Measurements from ENCODE around the gene GSG1L. TPM values are rescaled to one million over a fixed set of nuclear protein-coding genes. Genes with fewer than 3 reads are reported as not detected.

The GSG1L gene
- total and polyA plus RNA-seq, 2 of the 13 experiments (the other 11 are each of a cell fraction or from before 2014, with no cell fraction given): not detected

GRCh38 chr16:28105954-28106353 lies 42.4 kb upstream of the GSG1L start:
- no TSS peak for BruUV-seq (replicated peaks)

More at GRCh38 chr16:28105954-28106353, 42.4 kb upstream of the GSG1L start:
- Histone ChIP-seq H3K27ac (ENCODE audit: extremely low read length, insufficient read depth, low read length) (no peak overlapping the region), H2AFZ (ENCODE audit: low read length) (no peak overlapping the region), H3K79me2 (ENCODE audit: insufficient read depth, low read length) (no peaks in the 10 kb centered on the region), H4K20me1 (ENCODE audit: insufficient read depth, low read length) (peaks cover 3% of the 10 kb centered on the region; the same call in 1 of the 2 replicates), H3K4me2 (ENCODE audit: low read depth, low read length) (no peak overlapping the region), H3K36me3 (replicated peaks in 1 of 2; ENCODE audit: control insufficient read depth in 1 of 2, insufficient read depth in 2 of 2, low read length in 2 of 2) (peaks cover 66 to 95% of the 10 kb centered on the region in 2 experiments), H3K4me1 (ENCODE audit: insufficient read depth, low read length) (no peaks in the 10 kb centered on the region), H3K9ac (ENCODE audit: insufficient read depth, low read depth, low read length) (no peak overlapping the region), H3K4me3 (replicated peaks in 1 of 3; ENCODE audit: insufficient read depth in 1 of 3, low read depth in 2 of 3, low read length in 3 of 3) (no peak overlapping the region), H3K9me3 (ENCODE audit: low read length) (no peaks in the 10 kb centered on the region), H3K27me3 (ENCODE audit: control insufficient read depth in 1 of 2, insufficient read depth in 2 of 2, low read length in 2 of 2) (no peaks in the 10 kb centered on the region)
- no peak for ATAC-seq
- TF ChIP-seq RORA (CRISPR knock-in tag; IDR thresholded peaks at IDR 0.05): no peak
- no peak for TF ChIP-seq ZNF362 (CRISPR knock-in tag; IDR thresholded peaks at IDR 0.05; ENCODE audit: borderline replicate concordance)
- TF ChIP-seq ZNF292 (CRISPR knock-in tag; IDR thresholded peaks at IDR 0.05; ENCODE audit: borderline replicate concordance, low read depth): no peak
- TF ChIP-seq, protein P1, sequence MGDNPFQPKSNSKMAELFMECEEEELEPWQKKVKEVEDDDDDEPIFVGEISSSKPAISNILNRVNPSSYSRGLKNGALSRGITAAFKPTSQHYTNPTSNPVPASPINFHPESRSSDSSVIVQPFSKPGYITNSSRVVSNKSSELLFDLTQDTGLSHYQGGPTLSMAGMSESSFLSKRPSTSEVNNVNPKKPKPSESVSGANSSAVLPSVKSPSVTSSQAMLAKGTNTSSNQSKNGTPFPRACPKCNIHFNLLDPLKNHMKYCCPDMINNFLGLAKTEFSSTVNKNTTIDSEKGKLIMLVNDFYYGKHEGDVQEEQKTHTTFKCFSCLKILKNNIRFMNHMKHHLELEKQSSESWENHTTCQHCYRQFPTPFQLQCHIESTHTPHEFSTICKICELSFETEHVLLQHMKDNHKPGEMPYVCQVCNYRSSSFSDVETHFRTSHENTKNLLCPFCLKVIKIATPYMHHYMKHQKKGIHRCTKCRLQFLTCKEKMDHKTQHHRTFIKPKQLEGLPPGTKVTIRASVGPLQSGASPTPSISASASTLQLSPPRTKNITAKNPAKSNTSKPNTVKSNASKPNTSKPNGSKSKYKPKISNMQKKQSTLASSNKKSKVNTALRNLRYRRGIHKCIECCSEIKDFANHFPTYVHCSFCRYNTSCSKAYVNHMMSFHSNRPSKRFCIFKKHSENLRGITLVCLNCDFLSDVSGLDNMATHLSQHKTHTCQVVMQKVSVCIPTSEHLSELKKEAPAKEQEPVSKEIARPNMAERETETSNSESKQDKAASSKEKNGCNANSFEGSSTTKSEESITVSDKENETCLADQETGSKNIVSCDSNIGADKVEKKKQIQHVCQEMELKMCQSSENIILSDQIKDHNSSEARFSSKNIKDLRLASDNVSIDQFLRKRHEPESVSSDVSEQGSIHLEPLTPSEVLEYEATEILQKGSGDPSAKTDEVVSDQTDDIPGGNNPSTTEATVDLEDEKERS (CRISPR knock-in tag; IDR thresholded peaks at IDR 0.05): no peak
- TF ChIP-seq KAT7 (CRISPR knock-in tag; IDR thresholded peaks at IDR 0.05; ENCODE audit: borderline replicate concordance): no peak
- no peak for TF ChIP-seq CHD2 (IDR thresholded peaks at IDR 0.05; ENCODE audit: low read depth, low read length)
- no peak for TF ChIP-seq NR2F1 (CRISPR knock-in tag; IDR thresholded peaks at IDR 0.05)
- no peak for TF ChIP-seq ZNF781 (CRISPR knock-in tag; IDR thresholded peaks at IDR 0.05; ENCODE audit: borderline replicate concordance, not compliant biosample characterization)
- TF ChIP-seq, protein P2, sequence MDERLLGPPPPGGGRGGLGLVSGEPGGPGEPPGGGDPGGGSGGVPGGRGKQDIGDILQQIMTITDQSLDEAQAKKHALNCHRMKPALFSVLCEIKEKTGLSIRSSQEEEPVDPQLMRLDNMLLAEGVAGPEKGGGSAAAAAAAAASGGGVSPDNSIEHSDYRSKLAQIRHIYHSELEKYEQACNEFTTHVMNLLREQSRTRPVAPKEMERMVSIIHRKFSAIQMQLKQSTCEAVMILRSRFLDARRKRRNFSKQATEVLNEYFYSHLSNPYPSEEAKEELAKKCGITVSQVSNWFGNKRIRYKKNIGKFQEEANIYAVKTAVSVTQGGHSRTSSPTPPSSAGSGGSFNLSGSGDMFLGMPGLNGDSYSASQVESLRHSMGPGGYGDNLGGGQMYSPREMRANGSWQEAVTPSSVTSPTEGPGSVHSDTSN (CRISPR knock-in tag; IDR thresholded peaks at IDR 0.05): no peak
- no peak for TF ChIP-seq ZNF343 (CRISPR knock-in tag; IDR thresholded peaks at IDR 0.05)
- TF ChIP-seq KAT2B (IDR thresholded peaks at IDR 0.05; ENCODE audit: borderline replicate concordance, low read depth, low read length): no peak
- TF ChIP-seq ZNF780A (CRISPR knock-in tag; IDR thresholded peaks at IDR 0.05): no peak
- no peak for TF ChIP-seq NAIF1 (CRISPR knock-in tag; IDR thresholded peaks at IDR 0.05; ENCODE audit: borderline replicate concordance)
- TF ChIP-seq KDM5B (CRISPR knock-in tag; IDR thresholded peaks at IDR 0.05; ENCODE audit: borderline replicate concordance): no peak
- no peak for TF ChIP-seq MLXIP (CRISPR knock-in tag; IDR thresholded peaks at IDR 0.05; ENCODE audit: borderline replicate concordance)
- in situ Hi-C loops (cut with HindIII; ENCODE audit: extremely low pct_ligation_motif_present, low pct_unique_long_range_greater_than_20kb): no loop called here
- ChIA-PET POLR2A (no interaction called here), CTCF (ENCODE audit: low intra/inter-chr PET ratio, low total read pairs) (no interaction called here)
- FAIRE-seq: no peak
- WGBS (ENCODE audit: low lambda C conversion rate): 96% methylated on average over 7 of the region's 7 CpGs
- DNase-seq (ENCODE audit: low spot score): no peak
- intact Hi-C loops (cut with micrococcal nuclease; ENCODE audit: unreplicated experiment): no loop called here

Data from HepG2 (cell line).